CD4-positive, alpha-beta T cell (primary cell): ENCODE data around the gene SCARB1. TPM values are rescaled to one million over a fixed set of nuclear protein-coding genes. Genes with fewer than 3 reads are reported as not detected.

Experiments used
- ATAC-seq: fragments of 200-7000 bp; cut with Tn5 transposase; one replicate; pipeline ENCODE4 v1.10.0; 2022; ENCODE audit warnings: mild to moderate bottlenecking; ENCODE audit not compliant: poor library complexity
- CTCF ChIA-PET: fragments of 350-600 bp; sonication (Branson Sonifier 250); formaldehyde crosslinking; loops from one replicate; lab custom pipeline; 2021; ENCODE audit warnings: antibody characterized with exemption, inconsistent platforms; lab: Charles Lee
- POLR2A ChIA-PET: fragments of 350-600 bp; sonication (Branson Sonifier 250); formaldehyde crosslinking; loops from one replicate; lab custom pipeline; 2021; ENCODE audit warnings: antibody characterized with exemption, inconsistent platforms; lab: Charles Lee
- DNase-seq, 14 experiments: peaks; one replicate each; pipeline ENCODE4 v3.0.0-alpha.2; 2013 to 2020; ENCODE audit warnings: mixed read lengths in 2 of 14
- H3K27ac ChIP-seq, 2 donors: one replicate each; pipeline versions ENCODE4 v1.5.1 to v1.7.0; 2013; ENCODE audit warnings: low read length in 2 of 2, low read depth in 1 of 2, mild to moderate bottlenecking in 1 of 2
- H3K27me3 ChIP-seq, 2 experiments: 1 replicate in 1 of 2; 2 replicates in 1 of 2; pipeline versions ENCODE4 v1.6.1 to v1.7.0; 2013; ENCODE audit warnings: low read length in 2 of 2, control low read depth in 1 of 2, mild to moderate bottlenecking in 1 of 2, moderate library complexity in 1 of 2; ENCODE audit not compliant: insufficient read depth in 2 of 2, control insufficient read depth in 1 of 2
- H3K36me3 ChIP-seq: one replicate; pipeline ENCODE4 v1.6.1; 2013; ENCODE audit warnings: low read length, control low read depth; ENCODE audit not compliant: insufficient read depth
- H3K4me1 ChIP-seq: one replicate; pipeline ENCODE4 v1.6.1; 2013; ENCODE audit warnings: low read length, control low read depth; ENCODE audit not compliant: insufficient read depth
- H3K4me3 ChIP-seq: one replicate; pipeline ENCODE4 v1.5.1; 2013; ENCODE audit warnings: mild to moderate bottlenecking, low read length, moderate library complexity
- H3K9me3 ChIP-seq, 2 experiments: 1 replicate in 1 of 2; 2 replicates in 1 of 2; pipeline versions ENCODE4 v1.6.1 to v1.7.0; 2013; ENCODE audit warnings: low read length in 2 of 2, mild to moderate bottlenecking in 2 of 2, control low read depth in 1 of 2, moderate library complexity in 1 of 2; ENCODE audit not compliant: control insufficient read depth in 1 of 2, insufficient read depth in 1 of 2
- H3K27ac Mint-ChIP-seq: one replicate; pipeline ENCODE4 v1.8.0; 2020; ENCODE audit warnings: mixed read lengths
- H3K27me3 Mint-ChIP-seq: one replicate; pipeline ENCODE4 v1.8.0; 2021; ENCODE audit warnings: mixed read lengths
- H3K36me3 Mint-ChIP-seq: one replicate; pipeline ENCODE4 v1.8.0; 2021; ENCODE audit warnings: low read depth, mixed read lengths
- H3K4me1 Mint-ChIP-seq: one replicate; pipeline ENCODE4 v1.8.0; 2021; ENCODE audit warnings: low read depth, mixed read lengths
- H3K4me3 Mint-ChIP-seq: one replicate; pipeline ENCODE4 v1.8.0; 2020; ENCODE audit warnings: mild to moderate bottlenecking, mixed read lengths
- H3K9me3 Mint-ChIP-seq: one replicate; pipeline ENCODE4 v1.8.0; 2020; ENCODE audit warnings: mixed read lengths
- intact Hi-C, 2 experiments: fragments of 100-400 bp; cut with DNase I in 1 of 2; cut with micrococcal nuclease in 1 of 2; formaldehyde crosslinking; loops; one replicate each; pipeline versions ENCODE4 v1.15.1 to v1.9.0; 2023 to 2025; cut with DNase I, micrococcal nuclease
- total RNA-seq, 174 experiments: library from RNA in 2 of 174; stranded (reverse) in 2 of 174; gene quantifications; one replicate each; pipeline ENCODE4 v1.2.3 and lab custom pipeline; 2021 to 2026
- TF ChIP-seq, protein P1 (sequence below): fragments of 200-600 bp; IDR thresholded peaks from one replicate; pipeline ENCODE4 v1.8.0; 2022; ENCODE audit warnings: antibody characterized with exemption, mild to moderate bottlenecking

SCARB1 gene
- total RNA-seq, 2 experiments from 2014 or later, result 2.3 to 3.7 TPM

DNA sequence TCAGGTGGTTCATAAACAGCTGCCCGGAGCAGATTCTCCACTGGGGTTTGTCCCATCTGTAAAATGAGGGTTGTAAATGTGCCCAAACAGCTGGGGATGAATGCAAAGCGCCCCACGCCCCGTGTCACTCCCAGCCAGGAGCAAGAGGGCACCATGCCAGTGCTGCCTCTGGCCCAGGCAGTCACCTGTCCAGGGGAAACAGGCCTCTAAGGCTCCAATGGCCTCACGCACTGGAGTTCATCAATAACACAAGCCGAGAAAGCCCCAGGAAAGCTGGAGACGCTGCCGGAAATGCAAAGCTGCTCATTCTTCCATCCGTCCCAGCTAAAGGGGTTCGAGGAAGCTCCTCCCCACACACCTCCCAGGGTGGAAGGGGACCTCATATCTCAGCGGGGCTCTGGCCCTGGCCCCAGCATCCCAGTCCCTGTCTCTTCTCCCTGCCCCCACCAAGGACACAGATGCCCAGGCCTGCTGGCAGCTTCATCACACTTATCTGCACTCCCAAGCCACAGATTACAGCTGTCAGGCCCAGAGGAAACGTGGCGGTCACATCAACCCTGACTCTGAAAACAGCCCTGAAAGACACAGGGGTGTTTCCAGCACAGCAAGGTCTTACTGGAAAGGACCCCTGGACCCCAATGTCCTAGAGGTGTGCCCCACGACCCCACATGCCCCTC is 21.5 kb downstream of the SCARB1 start:
- CTCF ChIA-PET, result no interaction called here
- Mint-ChIP-seq H3K27me3 (no peaks in the 10 kb centered on the region), H3K4me3 (no peak overlapping the region)

DNA sequence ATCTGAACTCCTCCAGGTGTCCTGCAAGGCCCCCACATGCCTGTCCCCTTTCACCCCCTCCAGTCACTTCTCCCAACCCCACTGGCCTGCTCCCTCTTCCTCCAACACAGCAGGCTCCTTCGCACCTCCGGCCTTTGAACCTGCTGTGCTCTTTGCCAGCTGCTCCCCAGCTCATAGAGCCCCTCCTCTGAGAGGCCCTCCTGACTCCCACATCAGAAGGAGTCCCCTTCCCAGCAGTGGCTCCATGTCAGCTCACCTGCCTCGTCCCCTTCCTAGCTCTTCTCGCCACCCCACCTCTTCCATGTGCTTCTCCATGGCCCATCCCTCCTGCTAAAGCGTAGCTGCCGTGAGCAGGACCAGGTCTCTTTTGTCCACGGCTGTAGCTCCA is 22.1 kb downstream of the SCARB1 start:
- Mint-ChIP-seq H3K4me1 (no peaks in the 10 kb centered on the region), H3K9me3 (no peaks in the 10 kb centered on the region), H3K4me3 (no peak overlapping the region), H3K36me3 (no peaks in the 10 kb centered on the region), H3K27me3 (no peaks in the 10 kb centered on the region), H3K27ac (no peak overlapping the region)
- no peaks in the 10 kb centered on the region for H3K4me1 ChIP-seq
- CTCF ChIA-PET, result interaction anchor here (0.6 kb wide), 1 partner anchor 299 kb away, joined by 3 read pairs; no protein-coding TSS in a partner anchor
- H3K36me3 ChIP-seq, result no peaks in the 10 kb centered on the region
- intact Hi-C loops, result no loop called here
- TF ChIP-seq, protein P1, sequence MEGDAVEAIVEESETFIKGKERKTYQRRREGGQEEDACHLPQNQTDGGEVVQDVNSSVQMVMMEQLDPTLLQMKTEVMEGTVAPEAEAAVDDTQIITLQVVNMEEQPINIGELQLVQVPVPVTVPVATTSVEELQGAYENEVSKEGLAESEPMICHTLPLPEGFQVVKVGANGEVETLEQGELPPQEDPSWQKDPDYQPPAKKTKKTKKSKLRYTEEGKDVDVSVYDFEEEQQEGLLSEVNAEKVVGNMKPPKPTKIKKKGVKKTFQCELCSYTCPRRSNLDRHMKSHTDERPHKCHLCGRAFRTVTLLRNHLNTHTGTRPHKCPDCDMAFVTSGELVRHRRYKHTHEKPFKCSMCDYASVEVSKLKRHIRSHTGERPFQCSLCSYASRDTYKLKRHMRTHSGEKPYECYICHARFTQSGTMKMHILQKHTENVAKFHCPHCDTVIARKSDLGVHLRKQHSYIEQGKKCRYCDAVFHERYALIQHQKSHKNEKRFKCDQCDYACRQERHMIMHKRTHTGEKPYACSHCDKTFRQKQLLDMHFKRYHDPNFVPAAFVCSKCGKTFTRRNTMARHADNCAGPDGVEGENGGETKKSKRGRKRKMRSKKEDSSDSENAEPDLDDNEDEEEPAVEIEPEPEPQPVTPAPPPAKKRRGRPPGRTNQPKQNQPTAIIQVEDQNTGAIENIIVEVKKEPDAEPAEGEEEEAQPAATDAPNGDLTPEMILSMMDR, result no peak
- no peaks in the 10 kb centered on the region for H3K27me3 ChIP-seq
- H3K27ac ChIP-seq, result no peak overlapping the region
- H3K9me3 ChIP-seq, result no peaks in the 10 kb centered on the region
- POLR2A ChIA-PET, result no interaction called here
- H3K4me3 ChIP-seq, result no peak overlapping the region
- no peak for DNase-seq
- no peak for ATAC-seq

More for the DNA sequence above, 21.5 kb downstream of the SCARB1 start:
- no peak overlapping the region for H3K27ac ChIP-seq
- no peak overlapping the region for H3K27ac Mint-ChIP-seq
- H3K36me3 ChIP-seq, result no peaks in the 10 kb centered on the region
- H3K9me3 Mint-ChIP-seq, result no peaks in the 10 kb centered on the region
- intact Hi-C loops, result no loop called here
- no peaks in the 10 kb centered on the region for H3K4me1 ChIP-seq
- TF ChIP-seq, protein P1, result no peak
- ATAC-seq, result no peak
- H3K9me3 ChIP-seq, result no peaks in the 10 kb centered on the region
- H3K27me3 ChIP-seq, result no peaks in the 10 kb centered on the region
- POLR2A ChIA-PET, result no interaction called here
- no peak overlapping the region for H3K4me3 ChIP-seq
- no peak for DNase-seq
- H3K4me1 Mint-ChIP-seq, result no peaks in the 10 kb centered on the region
- no peaks in the 10 kb centered on the region for H3K36me3 Mint-ChIP-seq

DNA sequence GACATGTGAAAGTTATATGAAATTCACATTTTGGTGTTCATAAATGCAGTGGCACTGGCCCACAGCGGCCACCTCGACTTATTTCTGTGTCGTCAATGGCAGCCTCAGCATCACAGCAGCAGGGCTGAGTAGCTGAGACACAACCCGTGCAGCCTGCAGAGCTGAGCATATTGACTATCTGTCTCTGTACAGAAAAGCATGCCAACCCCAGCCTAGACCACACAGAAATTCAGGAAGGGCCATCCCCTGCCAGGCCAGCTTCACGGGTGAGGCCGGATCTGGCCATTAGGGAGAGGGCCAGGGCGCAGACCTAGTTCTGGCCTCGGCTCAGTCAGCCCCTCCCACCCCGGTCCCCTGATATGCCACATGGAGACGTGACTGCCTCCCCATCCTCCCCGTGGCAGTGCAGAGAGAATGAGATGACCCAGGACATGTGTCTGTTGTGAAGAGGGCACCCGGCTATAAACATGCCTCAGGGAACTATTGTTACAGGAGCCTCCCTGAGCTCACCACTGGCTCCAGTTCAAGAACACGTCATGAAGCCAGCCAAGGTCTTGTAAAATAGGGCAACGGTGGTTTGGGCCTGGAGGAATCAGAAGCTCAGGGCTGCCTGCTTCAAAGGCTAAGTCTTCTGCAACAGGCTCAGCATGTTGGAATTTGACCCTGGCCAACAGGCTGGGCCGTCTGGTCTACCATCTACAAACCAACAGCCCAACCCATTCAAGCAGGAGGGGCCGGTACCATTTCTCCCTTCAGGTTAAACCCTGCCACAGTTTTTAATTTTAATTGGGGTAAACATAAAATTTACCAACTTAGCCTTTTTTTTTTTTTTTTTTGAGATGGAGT is 25.5 kb downstream of the SCARB1 start:
- intact Hi-C loops, result no loop called here

More for the DNA sequence above, 25.5 kb downstream of the SCARB1 start:
- ATAC-seq (no peak), DNase-seq (no peak)
- TF ChIP-seq, protein P1, result no peak
- POLR2A ChIA-PET, result no interaction called here
- Histone ChIP-seq H3K4me1 (no peaks in the 10 kb centered on the region), H3K27ac (no peak overlapping the region), H3K9me3 (no peaks in the 10 kb centered on the region), H3K4me3 (no peak overlapping the region), H3K27me3 (no peaks in the 10 kb centered on the region), H3K36me3 (no peaks in the 10 kb centered on the region)
- Mint-ChIP-seq H3K27ac (no peak overlapping the region), H3K4me1 (no peaks in the 10 kb centered on the region), H3K4me3 (no peak overlapping the region), H3K27me3 (no peaks in the 10 kb centered on the region), H3K9me3 (no peaks in the 10 kb centered on the region), H3K36me3 (no peaks in the 10 kb centered on the region)
- CTCF ChIA-PET, result interaction anchor here (0.6 kb wide), 1 partner anchor 193 kb away, joined by 4 read pairs; no protein-coding TSS in a partner anchor
